ENCODE measurements around the gene ANKS6.

GRCh38 chr9:98801561-98801960 is 5.2 kb upstream of the ANKS6 start:
- no peak for TF ChIP-seq POLR2AphosphoS5 (IDR thresholded peaks at IDR 0.05; ENCODE audit: low read depth, low read length)
- TF ChIP-seq TAF1 (IDR thresholded peaks at IDR 0.05; ENCODE audit: low read depth, low read length) = no peak
